H9 (cell line): ENCODE results near the gene NGFR. TPM values are rescaled to one million over a fixed set of nuclear protein-coding genes. Genes with fewer than 3 reads are reported as not detected.

Source experiments
- DNase-seq: peaks from one replicate; pipeline ENCODE4 v3.0.0-alpha.2; 2017
- H2AFZ ChIP-seq: one replicate; pipeline ENCODE4 v1.6.1; 2013; ENCODE audit warnings: mild to moderate bottlenecking, low read length, control low read depth, moderate library complexity
- H2AK5ac ChIP-seq: 2 replicates; pipeline ENCODE4 v1.6.1; 2013; ENCODE audit warnings: low read length, control low read depth, mixed read lengths; ENCODE audit not compliant: insufficient read length
- H2BK120ac ChIP-seq: one replicate; pipeline ENCODE4 v1.6.1; 2013; ENCODE audit warnings: low read depth, mild to moderate bottlenecking, low read length, control low read depth, inconsistent platforms; ENCODE audit not compliant: poor library complexity, severe bottlenecking
- H2BK12ac ChIP-seq: 2 replicates; pipeline ENCODE4 v1.6.1; 2013; ENCODE audit warnings: low read length, control low read depth, mixed read lengths, low read depth; ENCODE audit not compliant: insufficient read length
- H2BK15ac ChIP-seq: 2 replicates; pipeline ENCODE4 v1.6.1; 2013; ENCODE audit warnings: low read depth, low read length, control low read depth
- H2BK20ac ChIP-seq: one replicate; pipeline ENCODE4 v1.6.1; 2013; ENCODE audit warnings: low read depth, mild to moderate bottlenecking, low read length, control low read depth, inconsistent platforms; ENCODE audit not compliant: poor library complexity, severe bottlenecking
- H2BK5ac ChIP-seq: 2 replicates; pipeline ENCODE4 v1.6.1; 2013; ENCODE audit warnings: low read length, control low read depth, mixed read lengths; ENCODE audit not compliant: insufficient read length
- H3K14ac ChIP-seq: 2 replicates; pipeline ENCODE4 v1.6.1; 2013; ENCODE audit warnings: low read length, control low read depth; ENCODE audit not compliant: insufficient read depth
- H3K18ac ChIP-seq: 2 replicates; pipeline ENCODE4 v1.6.1; 2013; ENCODE audit warnings: low read depth, mild to moderate bottlenecking, mixed read lengths, low read length, control low read depth; ENCODE audit not compliant: insufficient read length
- H3K23ac ChIP-seq: 2 replicates; pipeline ENCODE4 v1.6.1; 2013; ENCODE audit warnings: low read length, control low read depth, mixed read lengths, low read depth; ENCODE audit not compliant: insufficient read length
- H3K23me2 ChIP-seq: 2 replicates; pipeline ENCODE4 v1.6.1; 2013; ENCODE audit warnings: low read depth, mild to moderate bottlenecking, mixed read lengths, low read length, control low read depth; ENCODE audit not compliant: insufficient read length, poor library complexity, severe bottlenecking
- H3K27ac ChIP-seq: 2 replicates; pipeline ENCODE4 v1.5.1; 2013; ENCODE audit warnings: low read length, control low read depth, mixed read lengths, low read depth; ENCODE audit not compliant: insufficient read length
- H3K27me3 ChIP-seq: 2 replicates; pipeline ENCODE4 v1.6.1; 2013; ENCODE audit warnings: low read length, control low read depth, inconsistent platforms; ENCODE audit not compliant: insufficient read depth
- H3K4ac ChIP-seq: 2 replicates; pipeline ENCODE4 v1.6.1; 2013; ENCODE audit warnings: low read depth, mild to moderate bottlenecking, control low read depth, inconsistent platforms, low read length, moderate library complexity
- H3K4me1 ChIP-seq: 2 replicates; pipeline ENCODE4 v1.6.1; 2013; ENCODE audit warnings: low read length, control low read depth, inconsistent platforms; ENCODE audit not compliant: insufficient read depth
- H3K4me2 ChIP-seq: 2 replicates; pipeline ENCODE4 v1.6.1; 2013; ENCODE audit warnings: low read length, control low read depth, mixed read lengths; ENCODE audit not compliant: insufficient read length, insufficient read depth
- H3K56ac ChIP-seq: 2 replicates; pipeline ENCODE4 v1.6.1; 2013; ENCODE audit warnings: low read depth, mild to moderate bottlenecking, mixed read lengths, low read length, control low read depth; ENCODE audit not compliant: insufficient read length
- H3K79me1 ChIP-seq: 2 replicates; pipeline ENCODE4 v1.6.1; 2013; ENCODE audit warnings: low read depth, mild to moderate bottlenecking, moderate library complexity, low read length, control low read depth, inconsistent platforms; ENCODE audit not compliant: insufficient read depth, poor library complexity, severe bottlenecking
- H3K79me2 ChIP-seq: 2 replicates; pipeline ENCODE4 v1.6.1; 2013; ENCODE audit warnings: low read length, control low read depth, inconsistent platforms; ENCODE audit not compliant: insufficient read depth
- H3K9ac ChIP-seq: 2 replicates; pipeline ENCODE4 v1.6.1; 2013; ENCODE audit warnings: low read length, control low read depth, mixed read lengths; ENCODE audit not compliant: insufficient read length; ENCODE audit errors: extremely low read depth
- H3K9me3 ChIP-seq: one replicate; pipeline ENCODE4 v1.6.1; 2013; ENCODE audit warnings: low read depth, low read length, inconsistent platforms; ENCODE audit not compliant: control insufficient read depth
- H3T11ph ChIP-seq: one replicate; pipeline ENCODE4 v1.6.1; 2013; ENCODE audit warnings: mild to moderate bottlenecking, low read length, control low read depth, inconsistent platforms
- H4K20me1 ChIP-seq: one replicate; pipeline ENCODE4 v1.6.1; 2013; ENCODE audit not compliant: control insufficient read depth, insufficient read length, insufficient read depth
- H4K5ac ChIP-seq: 2 replicates; pipeline ENCODE4 v1.6.1; 2013; ENCODE audit warnings: low read depth, mild to moderate bottlenecking, mixed read lengths, low read length, control low read depth; ENCODE audit not compliant: insufficient read length
- H4K8ac ChIP-seq: replicated peaks from 2 replicates; pipeline ENCODE4 v1.6.1; 2013; ENCODE audit warnings: low read length, control low read depth, mixed read lengths, low read depth; ENCODE audit not compliant: insufficient read length
- H4K91ac ChIP-seq: 2 replicates; pipeline ENCODE4 v1.6.1; 2013; ENCODE audit warnings: low read depth, mild to moderate bottlenecking, moderate library complexity, mixed read lengths, low read length, control low read depth; ENCODE audit not compliant: insufficient read length
- H3K27ac Mint-ChIP-seq, 3 experiments: 2 replicates in 2 of 3; 3 replicates in 1 of 3; pipeline ENCODE4 v1.8.0; 2020 to 2021; ENCODE audit warnings: mixed read lengths in 3 of 3, mild to moderate bottlenecking in 1 of 3, moderate library complexity in 1 of 3
- H3K27me3 Mint-ChIP-seq: 2 replicates; pipeline ENCODE4 v1.8.0; 2021; ENCODE audit warnings: low read depth, mild to moderate bottlenecking, moderate library complexity, mixed read lengths
- H3K36me3 Mint-ChIP-seq, 3 experiments: 2 replicates in 2 of 3; 3 replicates in 1 of 3; pipeline ENCODE4 v1.8.0; 2020 to 2021; ENCODE audit warnings: low read depth in 3 of 3, mixed read lengths in 3 of 3; ENCODE audit not compliant: insufficient read depth in 1 of 3
- H3K4me1 Mint-ChIP-seq, 2 experiments: 2 replicates each; pipeline ENCODE4 v1.8.0; 2020; ENCODE audit warnings: mixed read lengths in 2 of 2
- H3K4me3 Mint-ChIP-seq, 2 experiments: 2 replicates in 1 of 2; 3 replicates in 1 of 2; pipeline ENCODE4 v1.8.0; 2020 to 2021; ENCODE audit warnings: mild to moderate bottlenecking in 2 of 2, mixed read lengths in 2 of 2, moderate library complexity in 1 of 2
- H3K9me3 Mint-ChIP-seq, 2 experiments: 2 replicates in 1 of 2; 3 replicates in 1 of 2; pipeline ENCODE4 v1.8.0; 2020; ENCODE audit warnings: mild to moderate bottlenecking in 2 of 2, mixed read lengths in 2 of 2, moderate library complexity in 1 of 2
- CTCF ChIP-seq: fragments of 200-600 bp; sonication (generic); conservative IDR thresholded peaks from 3 replicates; pipeline ENCODE4 v1.8.0; 2021; ENCODE audit warnings: antibody characterized with exemption, mild to moderate bottlenecking
- WGBS: extraction: QIAGEN DNeasy Blood & Tissue Kit; methylation state at CpG from one replicate; pipeline ENCODE4 v1.1.7; 2013; ENCODE audit warnings: missing lambda C conversion rate, low lambda C conversion rate, mixed read lengths; ENCODE audit not compliant: insufficient read length; ENCODE audit errors: extremely low coverage; 5-methylcytosine and 5-hydroxymethylcytosine counted together
- total RNA-seq: library from RNA; stranded (reverse); gene quantifications from 2 replicates; pipeline ENCODE4 v1.2.1, GENCODE V29; 2021

NGFR gene
- total RNA-seq, 1 experiment from 2014 or later, result 9.6 TPM

GRCh38 chr17:49514071-49514721 lies 19.1 kb downstream of the NGFR start:
- Histone ChIP-seq H2AK5ac (no peak overlapping the region), H4K5ac (no peak overlapping the region), H3K4me2 (no peak overlapping the region), H3K9me3 (no peaks in the 10 kb centered on the region), H4K20me1 (no peaks in the 10 kb centered on the region), H4K91ac (no peak overlapping the region), H2BK20ac (no peak overlapping the region), H3T11ph (no peak overlapping the region), H3K18ac (no peak overlapping the region), H3K79me1 (no peaks in the 10 kb centered on the region), H2BK15ac (no peak overlapping the region), H2BK120ac (no peak overlapping the region), H3K9ac (no peak overlapping the region), H3K56ac (no peak overlapping the region), H3K79me2 (no peaks in the 10 kb centered on the region), H2BK5ac (no peak overlapping the region), H3K27ac (no peak overlapping the region), H3K27me3 (no peaks in the 10 kb centered on the region), H2AFZ (no peak overlapping the region), H3K23ac (no peak overlapping the region), H2BK12ac (no peak overlapping the region), H4K8ac (no peak overlapping the region), H3K4ac (no peak overlapping the region), H3K23me2 (no peaks in the 10 kb centered on the region), H3K4me1 (no peaks in the 10 kb centered on the region; the same call in 1 of the 2 replicates), H3K14ac (no peak overlapping the region)
- Mint-ChIP-seq H3K27me3 (peaks cover 4% of the 10 kb centered on the region), H3K36me3 (peaks cover 0 to 2% (median 0%) of the 10 kb centered on the region in 3 experiments; a peak in 1 of 7 replicates), H3K4me1 (peaks cover 30 to 44% of the 10 kb centered on the region in 2 experiments), H3K27ac (peak overlapping the region in 2 of 3 experiments; percentile 46 to 61; a peak in 5 of 7 replicates), H3K4me3 (peak overlapping the region in 1 of 2 experiments; percentile 18; a peak in 1 of 5 replicates), H3K9me3 (no peaks in the 10 kb centered on the region)
- peak; percentile 69 for TF ChIP-seq CTCF
- no CpG with 5 or more reads among the region's 15 CpGs for WGBS
- peak; percentile 90 for DNase-seq
